Liver (tissue), 3 donors: ENCODE results near the gene OR7G2.

ENCODE experiments used
- NR2F2 ChIP-seq: IDR thresholded peaks from 2 replicates; pipeline ENCODE4 v1.6.1; 2016; ENCODE audit warnings: antibody characterized with exemption
- RAD21 ChIP-seq, 2 donors: IDR thresholded peaks; 2 replicates each; pipeline ENCODE4 v1.6.1; 2016; ENCODE audit warnings: antibody characterized with exemption in 2 of 2, mild to moderate bottlenecking in 2 of 2
- ZBTB33 ChIP-seq: IDR thresholded peaks from 2 replicates; pipeline ENCODE4 v1.6.1; 2016; ENCODE audit warnings: antibody characterized with exemption
- TF ChIP-seq, protein P1 (sequence below): fragments of 150-350 bp; IDR thresholded peaks from 2 replicates; pipeline ENCODE4 v1.5.1; 2017; ENCODE audit warnings: improper control_type of control experiment, low read depth, low read length; ENCODE audit not compliant: missing input control
- TF ChIP-seq, protein P2 (sequence below): IDR thresholded peaks from 2 replicates; pipeline ENCODE4 v1.6.1; 2016; ENCODE audit warnings: antibody characterized with exemption, mild to moderate bottlenecking
- donor health status: healthy.
- donor health status: healthy.

GRCh38 chr19:9057505-9058258 lies 49.6 kb downstream of the OR7G2 start:
- TF ChIP-seq ZBTB33 (no peak), NR2F2 (no peak), RAD21 (IDR thresholded peaks at IDR 0.05) (no peak)
- TF ChIP-seq, protein P1, sequence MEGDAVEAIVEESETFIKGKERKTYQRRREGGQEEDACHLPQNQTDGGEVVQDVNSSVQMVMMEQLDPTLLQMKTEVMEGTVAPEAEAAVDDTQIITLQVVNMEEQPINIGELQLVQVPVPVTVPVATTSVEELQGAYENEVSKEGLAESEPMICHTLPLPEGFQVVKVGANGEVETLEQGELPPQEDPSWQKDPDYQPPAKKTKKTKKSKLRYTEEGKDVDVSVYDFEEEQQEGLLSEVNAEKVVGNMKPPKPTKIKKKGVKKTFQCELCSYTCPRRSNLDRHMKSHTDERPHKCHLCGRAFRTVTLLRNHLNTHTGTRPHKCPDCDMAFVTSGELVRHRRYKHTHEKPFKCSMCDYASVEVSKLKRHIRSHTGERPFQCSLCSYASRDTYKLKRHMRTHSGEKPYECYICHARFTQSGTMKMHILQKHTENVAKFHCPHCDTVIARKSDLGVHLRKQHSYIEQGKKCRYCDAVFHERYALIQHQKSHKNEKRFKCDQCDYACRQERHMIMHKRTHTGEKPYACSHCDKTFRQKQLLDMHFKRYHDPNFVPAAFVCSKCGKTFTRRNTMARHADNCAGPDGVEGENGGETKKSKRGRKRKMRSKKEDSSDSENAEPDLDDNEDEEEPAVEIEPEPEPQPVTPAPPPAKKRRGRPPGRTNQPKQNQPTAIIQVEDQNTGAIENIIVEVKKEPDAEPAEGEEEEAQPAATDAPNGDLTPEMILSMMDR = no peak
- TF ChIP-seq, protein P2, sequence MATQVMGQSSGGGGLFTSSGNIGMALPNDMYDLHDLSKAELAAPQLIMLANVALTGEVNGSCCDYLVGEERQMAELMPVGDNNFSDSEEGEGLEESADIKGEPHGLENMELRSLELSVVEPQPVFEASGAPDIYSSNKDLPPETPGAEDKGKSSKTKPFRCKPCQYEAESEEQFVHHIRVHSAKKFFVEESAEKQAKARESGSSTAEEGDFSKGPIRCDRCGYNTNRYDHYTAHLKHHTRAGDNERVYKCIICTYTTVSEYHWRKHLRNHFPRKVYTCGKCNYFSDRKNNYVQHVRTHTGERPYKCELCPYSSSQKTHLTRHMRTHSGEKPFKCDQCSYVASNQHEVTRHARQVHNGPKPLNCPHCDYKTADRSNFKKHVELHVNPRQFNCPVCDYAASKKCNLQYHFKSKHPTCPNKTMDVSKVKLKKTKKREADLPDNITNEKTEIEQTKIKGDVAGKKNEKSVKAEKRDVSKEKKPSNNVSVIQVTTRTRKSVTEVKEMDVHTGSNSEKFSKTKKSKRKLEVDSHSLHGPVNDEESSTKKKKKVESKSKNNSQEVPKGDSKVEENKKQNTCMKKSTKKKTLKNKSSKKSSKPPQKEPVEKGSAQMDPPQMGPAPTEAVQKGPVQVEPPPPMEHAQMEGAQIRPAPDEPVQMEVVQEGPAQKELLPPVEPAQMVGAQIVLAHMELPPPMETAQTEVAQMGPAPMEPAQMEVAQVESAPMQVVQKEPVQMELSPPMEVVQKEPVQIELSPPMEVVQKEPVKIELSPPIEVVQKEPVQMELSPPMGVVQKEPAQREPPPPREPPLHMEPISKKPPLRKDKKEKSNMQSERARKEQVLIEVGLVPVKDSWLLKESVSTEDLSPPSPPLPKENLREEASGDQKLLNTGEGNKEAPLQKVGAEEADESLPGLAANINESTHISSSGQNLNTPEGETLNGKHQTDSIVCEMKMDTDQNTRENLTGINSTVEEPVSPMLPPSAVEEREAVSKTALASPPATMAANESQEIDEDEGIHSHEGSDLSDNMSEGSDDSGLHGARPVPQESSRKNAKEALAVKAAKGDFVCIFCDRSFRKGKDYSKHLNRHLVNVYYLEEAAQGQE = no peak
